ENCODE measurements around the gene EXOC2.
"Not testable (repeated sequence)": the region's sequence is repeated elsewhere in the genome, so short reads cannot be mapped to it uniquely, and the experiment has no call there.

EXOC2 gene

GRCh38 chr6:674956-675355 lies 18.0 kb downstream of the EXOC2 start:
- TF ChIP-seq CTCF (IDR thresholded peaks at IDR 0.05; ENCODE audit: low read depth, low read length) (no peak), MYC (IDR thresholded peaks at IDR 0.05; ENCODE audit: low read depth, low read length) (no peak), POLR2A (IDR thresholded peaks at IDR 0.05; ENCODE audit: extremely low read depth, insufficient read length) (no peak)
- H3K4me3 ChIP-seq (ENCODE audit: low read depth, low read length) = no peak overlapping the region

GRCh38 chr6:674406-674805 lies 18.5 kb downstream of the EXOC2 start:
- no peak for DNase-seq (ENCODE audit: low read depth)

More at GRCh38 chr6:674956-675355, 18.0 kb downstream of the EXOC2 start:
- no peak for DNase-seq (ENCODE audit: low read depth)

GRCh38 chr6:667253-667927 lies 25.5 kb downstream of the EXOC2 start:
- no peak overlapping the region for H3K4me3 ChIP-seq (ENCODE audit: low read depth, low read length)
- TF ChIP-seq POLR2A (IDR thresholded peaks at IDR 0.05; ENCODE audit: extremely low read depth, insufficient read length) = no peak
- no peak for TF ChIP-seq CTCF (IDR thresholded peaks at IDR 0.05; ENCODE audit: low read depth, low read length)
- no peak for TF ChIP-seq MAX (IDR thresholded peaks at IDR 0.05; ENCODE audit: low read depth, low read length)
- no peak for TF ChIP-seq MYC (IDR thresholded peaks at IDR 0.05; ENCODE audit: low read depth, low read length)
- DNase-seq (ENCODE audit: low read depth) = no peak

More at GRCh38 chr6:674406-674805, 18.5 kb downstream of the EXOC2 start:
- H3K4me3 ChIP-seq (ENCODE audit: low read depth, low read length) = no peak overlapping the region
- TF ChIP-seq MAX (IDR thresholded peaks at IDR 0.05; ENCODE audit: low read depth, low read length) (no peak), MYC (IDR thresholded peaks at IDR 0.05; ENCODE audit: low read depth, low read length) (no peak), POLR2A (IDR thresholded peaks at IDR 0.05; ENCODE audit: extremely low read depth, insufficient read length) (no peak), CTCF (IDR thresholded peaks at IDR 0.05; ENCODE audit: low read depth, low read length) (no peak)

GRCh38 chr6:665403-666267 lies 27.3 kb downstream of the EXOC2 start:
- H3K4me3 ChIP-seq (ENCODE audit: low read depth, low read length) = no peak overlapping the region
- no peak for DNase-seq (ENCODE audit: low read depth)
- TF ChIP-seq POLR2A (IDR thresholded peaks at IDR 0.05; ENCODE audit: extremely low read depth, insufficient read length) = no peak
- TF ChIP-seq CTCF (IDR thresholded peaks at IDR 0.05; ENCODE audit: low read depth, low read length) = no peak
- no peak for TF ChIP-seq MYC (IDR thresholded peaks at IDR 0.05; ENCODE audit: low read depth, low read length)
- no peak for TF ChIP-seq MAX (IDR thresholded peaks at IDR 0.05; ENCODE audit: low read depth, low read length)

GRCh38 chr6:663788-664187 lies 29.2 kb downstream of the EXOC2 start:
- not testable (repeated sequence) for H3K4me3 ChIP-seq (ENCODE audit: low read depth, low read length); DNase-seq (ENCODE audit: low read depth)

- H3K4me3 ChIP-seq (ENCODE audit: low read depth, low read length) = no peak overlapping the region
- DNase-seq (ENCODE audit: low read depth) = peak; percentile 56
- TF ChIP-seq CTCF (IDR thresholded peaks at IDR 0.05; ENCODE audit: low read depth, low read length) = no peak
- TF ChIP-seq MYC (IDR thresholded peaks at IDR 0.05; ENCODE audit: low read depth, low read length) = no peak
- TF ChIP-seq MAX (IDR thresholded peaks at IDR 0.05; ENCODE audit: low read depth, low read length) = no peak
- TF ChIP-seq POLR2A (IDR thresholded peaks at IDR 0.05; ENCODE audit: extremely low read depth, insufficient read length) = no peak
Measured at GRCh38 chr6:659716-660581, 33.0 kb downstream of the EXOC2 start.
